Uterus (tissue), 4 donors: ENCODE measurements around the gene CCDC201. TPM values are rescaled to one million over a fixed set of nuclear protein-coding genes. Genes with fewer than 3 reads are reported as not detected.
"Not testable (repeated sequence)": the region's sequence is repeated elsewhere in the genome, so short reads cannot be mapped to it uniquely, and the experiment has no call there.

Experiments
- DNase-seq, 2 donors: peaks; one replicate each; pipeline ENCODE4 v3.0.0-alpha.2; 2019 to 2020
- H3K27ac ChIP-seq, 2 donors: fragments of 200-600 bp; sonication (generic); 1 replicate in 1 of 2; 2 replicates in 1 of 2; pipeline ENCODE4 v1.5.1; 2016 to 2018
- H3K27me3 ChIP-seq, 2 donors: fragments of 200-600 bp; sonication (generic); one replicate each; pipeline ENCODE4 v1.5.1; 2018 to 2019; ENCODE audit warnings: control low read depth in 1 of 2
- H3K36me3 ChIP-seq, 2 donors: fragments of 200-600 bp; sonication (generic); one replicate each; pipeline ENCODE4 v1.5.1; 2019; ENCODE audit warnings: control low read depth in 1 of 2
- H3K4me1 ChIP-seq, 2 donors: fragments of 200-600 bp; sonication (generic); one replicate each; pipeline ENCODE4 v1.5.1; 2018 to 2019; ENCODE audit warnings: control low read depth in 1 of 2
- H3K4me3 ChIP-seq, 2 donors: fragments of 200-600 bp; sonication (generic); 1 replicate in 1 of 2; 2 replicates in 1 of 2; pipeline ENCODE4 v1.5.1; 2018 to 2019; ENCODE audit warnings: mild to moderate bottlenecking in 1 of 2
- H3K9me3 ChIP-seq, 2 donors: fragments of 200-600 bp; sonication (generic); one replicate each; pipeline ENCODE4 v1.5.1; 2019; ENCODE audit warnings: control low read depth in 1 of 2
- intact Hi-C: fragments of 100-400 bp; cut with DNase I; formaldehyde crosslinking; loops from one replicate; pipeline ENCODE4 v1.15.1; 2023; ENCODE audit warnings: low total_unique reads
- total RNA-seq, 4 donors: library from RNA; depleted of rRNA in 3 of 4; stranded (reverse); fragments of >200 nt in 3 of 4; gene quantifications; one replicate each; pipeline versions ENCODE4 v1.1.0 to v1.2.4, GENCODE V29; 2014 to 2023
- donor health status: DM: yes; HTN: yes; CAD: no.

Gene CCDC201
- total RNA-seq, 4 donors from 2014 or later, result 0.21 TPM; not detected in 3

DNA sequence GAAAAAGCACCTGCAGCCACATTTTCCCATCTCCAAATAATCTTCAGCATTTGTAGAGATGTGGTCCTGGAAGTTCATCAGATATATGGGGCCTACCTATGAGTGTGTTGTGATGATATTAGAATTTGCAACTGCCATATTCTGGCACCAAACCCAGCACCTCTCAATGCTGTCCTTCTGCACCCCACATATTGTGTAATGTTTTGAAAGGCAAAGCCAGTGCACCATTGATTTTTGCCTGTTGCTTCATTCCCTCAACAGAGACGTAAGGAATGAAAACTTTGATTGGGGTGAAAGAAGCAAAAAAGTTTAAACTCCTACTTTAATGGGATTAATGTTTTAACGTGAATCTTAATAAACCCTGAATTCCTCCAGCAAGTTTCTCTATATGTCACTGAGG, 34.0 kb downstream of the CCDC201 start:
- H3K27ac ChIP-seq, H3K9me3 ChIP-seq, DNase-seq, H3K4me3 ChIP-seq, H3K36me3 ChIP-seq, H3K4me1 ChIP-seq, H3K27me3 ChIP-seq, intact Hi-C loops: not testable (repeated sequence)

DNA sequence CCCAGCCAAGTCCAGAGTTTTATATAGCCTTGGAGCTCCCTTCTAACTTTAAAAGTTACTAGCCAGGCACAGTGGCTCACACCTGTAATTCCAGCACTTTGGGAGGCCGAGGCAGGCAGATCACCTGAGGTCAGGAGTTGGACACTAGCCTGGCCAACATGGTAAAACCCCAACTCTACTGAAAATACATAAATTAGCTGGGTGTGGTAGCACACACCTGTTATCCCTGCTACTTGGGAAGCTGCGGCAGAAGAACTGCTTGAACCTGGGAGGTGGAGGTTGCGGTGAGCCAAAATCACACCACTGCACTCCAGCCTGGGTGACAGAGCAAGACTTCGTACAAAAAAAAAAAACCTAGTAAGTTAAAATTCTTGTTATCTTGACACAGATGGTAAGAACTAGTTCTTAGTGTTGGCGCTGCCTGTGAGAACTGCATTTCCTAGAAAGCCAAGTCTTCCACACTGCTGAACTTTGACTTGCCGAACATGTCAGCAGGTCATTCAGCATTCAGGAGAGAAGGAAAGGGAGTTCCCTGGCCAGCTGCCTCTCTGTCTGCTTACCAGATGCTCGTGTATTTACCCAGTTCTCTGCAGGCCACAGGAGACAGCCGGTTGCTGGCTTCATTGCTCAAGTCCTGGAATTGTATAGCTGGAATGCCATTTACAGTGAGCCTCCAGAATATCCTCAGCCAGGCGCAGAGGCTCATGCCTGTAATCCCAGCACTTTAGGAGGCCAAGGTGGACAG, 40.3 kb downstream of the CCDC201 start:
- DNase-seq, H3K4me3 ChIP-seq, H3K9me3 ChIP-seq, intact Hi-C loops, H3K27ac ChIP-seq, H3K4me1 ChIP-seq, H3K27me3 ChIP-seq, H3K36me3 ChIP-seq: not testable (repeated sequence)

DNA sequence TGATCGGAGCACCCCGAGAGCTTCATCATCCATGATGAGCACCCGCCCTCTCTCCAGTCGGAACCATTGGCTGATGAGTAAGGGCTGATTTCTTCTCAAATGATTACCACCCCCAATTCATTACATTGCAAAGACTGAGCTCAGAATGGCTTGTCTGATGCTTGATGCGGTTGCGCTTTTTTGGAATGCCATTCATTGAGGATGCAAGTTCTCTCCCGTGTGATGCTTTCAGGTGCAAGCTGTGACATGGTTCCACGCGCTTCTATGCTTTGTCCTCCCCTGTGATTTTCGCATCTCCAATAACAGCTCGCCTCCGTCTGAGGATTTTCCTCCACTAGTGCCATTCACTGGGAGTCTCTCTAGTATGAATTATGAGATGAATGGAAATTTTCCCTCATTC, 43.0 kb downstream of the CCDC201 start:
- intact Hi-C loops, H3K4me3 ChIP-seq, DNase-seq, H3K36me3 ChIP-seq, H3K9me3 ChIP-seq, H3K27ac ChIP-seq, H3K27me3 ChIP-seq, H3K4me1 ChIP-seq: not testable (repeated sequence)

DNA sequence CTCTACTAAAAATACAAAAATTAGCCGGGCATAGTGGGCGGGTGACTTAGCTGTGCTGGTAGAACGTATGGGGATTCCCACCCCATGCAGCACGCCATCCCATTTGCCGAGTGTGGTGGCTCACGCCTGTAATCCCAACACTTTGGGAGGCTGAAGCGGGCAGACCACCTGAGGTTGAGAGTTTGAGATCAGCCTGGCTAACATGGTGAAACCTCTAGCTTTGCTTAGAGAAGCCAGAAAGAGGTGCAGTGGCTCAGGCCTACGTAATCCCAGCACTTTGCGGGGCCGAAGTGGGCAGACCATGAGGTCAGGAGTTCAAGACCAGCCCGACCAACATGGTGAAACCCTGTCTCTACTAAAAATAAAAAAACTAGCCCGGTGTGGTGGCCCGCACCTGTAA, 45.2 kb downstream of the CCDC201 start:
- DNase-seq, H3K9me3 ChIP-seq: not testable (repeated sequence)

DNA sequence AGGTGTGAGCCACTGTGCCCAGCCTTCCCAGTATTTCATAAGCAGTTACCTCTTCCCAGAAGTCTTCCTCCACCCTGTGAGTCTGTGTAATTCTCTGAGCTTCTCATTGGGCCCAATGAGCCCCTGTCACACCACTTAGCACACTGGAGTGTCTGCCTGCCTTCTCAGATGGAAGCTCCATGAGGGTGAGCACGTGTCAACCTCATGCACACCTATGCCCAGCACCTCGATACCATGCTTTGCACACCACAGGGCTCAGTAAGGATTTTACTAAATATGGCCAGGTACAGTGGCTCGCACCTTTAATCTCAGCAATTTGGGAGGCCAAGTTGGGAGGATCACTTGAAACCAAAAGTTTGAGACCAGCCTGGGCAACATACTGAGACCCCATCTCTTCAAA, 46.3 kb downstream of the CCDC201 start:
- H3K27ac ChIP-seq, DNase-seq, intact Hi-C loops, H3K4me3 ChIP-seq, H3K9me3 ChIP-seq, H3K27me3 ChIP-seq, H3K4me1 ChIP-seq, H3K36me3 ChIP-seq: not testable (repeated sequence)

More for the DNA sequence above, 45.2 kb downstream of the CCDC201 start:
- H3K27ac ChIP-seq, H3K36me3 ChIP-seq, H3K4me3 ChIP-seq, H3K4me1 ChIP-seq, H3K27me3 ChIP-seq, intact Hi-C loops: not testable (repeated sequence)

DNA sequence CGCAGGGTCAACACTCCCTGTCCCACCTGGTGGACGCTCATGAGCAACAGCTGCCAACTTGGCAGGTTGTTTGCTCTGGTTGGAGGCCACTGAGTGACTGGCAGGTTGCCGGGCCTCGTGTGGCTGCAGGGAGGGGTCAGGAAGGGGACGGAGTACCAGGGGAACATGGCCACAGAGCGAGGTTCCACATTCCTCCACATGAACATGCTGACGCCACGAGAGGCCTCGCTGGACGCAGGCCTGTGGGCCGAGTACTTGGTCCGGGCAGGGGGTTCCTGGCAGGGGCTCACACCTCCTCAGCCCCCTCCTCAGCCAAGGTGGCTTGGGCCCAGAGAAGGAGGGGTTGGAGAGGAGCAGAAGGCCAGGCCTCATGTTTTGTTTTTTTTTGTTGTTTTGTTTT, 54.1 kb downstream of the CCDC201 start:
- H3K9me3 ChIP-seq, intact Hi-C loops, H3K4me1 ChIP-seq, H3K27me3 ChIP-seq, H3K36me3 ChIP-seq, H3K4me3 ChIP-seq, DNase-seq, H3K27ac ChIP-seq: not testable (repeated sequence)

DNA sequence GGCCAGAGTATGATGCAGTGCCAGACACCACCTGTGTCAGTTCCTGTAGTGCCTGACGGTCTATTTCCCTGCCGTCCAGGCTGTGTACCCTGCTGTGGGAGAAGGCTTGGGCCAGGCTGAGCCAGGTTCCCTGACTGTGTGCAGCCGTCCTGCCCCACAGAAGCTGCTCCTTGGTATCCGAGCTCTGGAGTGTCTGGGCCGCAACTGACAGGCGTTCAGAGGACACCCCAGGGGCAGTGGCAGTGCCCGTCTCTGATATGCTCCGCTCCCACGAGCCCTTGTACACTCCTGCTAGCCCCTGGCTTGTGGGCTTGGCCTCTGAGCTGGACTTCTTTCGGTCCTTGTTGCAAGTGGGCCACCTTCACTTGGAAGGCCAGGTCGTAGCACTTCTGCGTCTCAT, 55.0 kb downstream of the CCDC201 start:
- H3K9me3 ChIP-seq, H3K4me3 ChIP-seq, DNase-seq, H3K27me3 ChIP-seq, H3K36me3 ChIP-seq, intact Hi-C loops, H3K27ac ChIP-seq, H3K4me1 ChIP-seq: not testable (repeated sequence)

DNA sequence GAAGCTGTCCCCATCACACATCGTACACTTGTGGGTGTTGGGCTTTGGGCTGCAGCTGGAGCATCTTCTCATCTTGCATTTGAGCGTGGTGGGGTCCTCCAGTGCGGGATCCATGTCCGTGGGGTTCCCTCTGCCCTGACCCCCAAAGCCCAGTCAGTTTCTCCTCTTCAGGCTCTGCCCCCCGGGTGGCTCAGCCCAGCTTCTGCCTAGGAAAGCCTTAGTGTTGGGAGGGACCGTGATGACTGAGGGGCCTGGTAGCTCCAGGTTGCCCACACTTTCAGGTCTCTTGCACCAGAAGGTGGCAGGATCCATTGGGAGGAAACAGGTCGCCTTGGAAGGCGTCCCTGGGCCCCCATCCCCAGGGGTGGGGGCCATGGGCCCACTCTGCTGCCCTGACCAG, 55.9 kb downstream of the CCDC201 start:
- H3K9me3 ChIP-seq, H3K27ac ChIP-seq, H3K4me1 ChIP-seq, H3K4me3 ChIP-seq, intact Hi-C loops, DNase-seq, H3K27me3 ChIP-seq, H3K36me3 ChIP-seq: not testable (repeated sequence)

DNA sequence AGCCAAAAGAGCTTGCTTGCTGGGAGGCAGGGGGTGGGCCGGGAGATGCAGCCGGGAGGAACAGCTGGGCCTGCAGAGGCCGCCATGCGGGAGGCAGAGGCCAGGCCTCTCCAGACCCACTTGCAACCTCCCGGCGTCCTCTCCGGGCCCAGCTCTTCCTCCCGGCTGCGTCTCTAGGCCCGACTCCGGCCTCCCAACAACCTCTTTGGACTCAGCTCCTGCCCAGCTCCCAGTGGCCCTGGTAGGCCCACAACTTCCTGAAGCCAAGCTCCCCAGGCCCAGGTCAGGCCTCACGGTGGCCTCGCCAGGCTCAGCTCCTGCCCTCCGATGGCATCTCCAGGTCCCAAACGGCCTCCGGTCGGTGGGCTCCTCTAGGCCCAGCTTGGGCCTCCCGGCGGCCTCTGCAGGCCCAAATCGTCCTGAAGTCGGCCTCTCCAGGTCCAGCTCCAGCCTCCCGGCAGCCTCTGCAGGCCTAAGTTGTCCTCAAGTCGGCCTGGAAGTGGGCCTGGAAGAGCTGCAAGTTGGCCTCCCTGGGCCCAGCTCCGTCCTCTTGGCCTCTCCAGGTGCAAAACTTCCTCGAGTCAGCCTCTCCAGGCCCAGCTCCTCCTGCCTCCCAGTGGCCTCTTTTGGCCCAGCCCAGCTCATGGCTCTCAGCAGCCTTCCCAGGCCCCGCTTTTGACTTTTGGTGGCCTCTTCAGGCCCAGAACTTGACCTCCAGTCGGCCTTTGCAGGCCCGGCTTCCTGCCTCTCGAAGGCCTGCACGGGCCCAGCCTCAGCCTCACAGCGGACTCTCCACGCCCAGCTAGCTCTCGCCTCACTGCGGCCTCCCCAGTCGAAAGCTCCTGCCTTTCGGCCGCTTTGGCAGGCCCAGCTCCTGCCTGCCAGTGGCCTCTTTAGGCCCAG, 58.4 kb downstream of the CCDC201 start:
- intact Hi-C loops, H3K4me3 ChIP-seq, H3K9me3 ChIP-seq, H3K4me1 ChIP-seq, H3K36me3 ChIP-seq, H3K27ac ChIP-seq, DNase-seq, H3K27me3 ChIP-seq: not testable (repeated sequence)

DNA sequence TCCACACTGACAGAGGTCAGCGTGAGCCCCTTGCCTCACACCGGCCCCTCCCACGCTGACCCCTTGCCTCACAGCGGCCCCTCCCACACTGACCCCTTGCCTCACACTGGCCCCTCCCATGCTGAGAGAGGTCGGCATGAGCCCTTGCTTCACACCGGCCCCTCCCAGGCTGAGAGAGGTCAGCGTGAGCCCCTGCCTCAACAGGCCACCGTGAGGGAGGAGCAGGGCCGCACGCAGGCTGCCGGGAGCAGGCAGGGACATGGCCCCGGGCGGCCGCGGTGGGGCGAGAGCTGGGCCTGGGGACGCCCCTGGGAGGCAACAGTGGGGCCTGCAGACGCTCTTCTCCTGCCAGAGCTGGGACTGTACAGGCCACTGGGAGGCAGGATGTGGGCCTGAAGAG, 59.1 kb downstream of the CCDC201 start:
- H3K27me3 ChIP-seq, H3K4me3 ChIP-seq, DNase-seq, H3K27ac ChIP-seq, H3K9me3 ChIP-seq, H3K4me1 ChIP-seq, H3K36me3 ChIP-seq, intact Hi-C loops: not testable (repeated sequence)
